ENCODE results near the gene DDO. TPM values are rescaled to one million over a fixed set of nuclear protein-coding genes. Genes with fewer than 3 reads are reported as not detected.

Gene DDO
- polyA plus RNA-seq, 1 donor (not counting 4 experiments of a cell fraction or from before 2014, with no cell fraction given) = not detected

GRCh38 chr6:110360676-110361075, 54.7 kb downstream of the DDO start:
- Histone ChIP-seq H3K9me3 (ENCODE audit: control insufficient read depth, low read depth, low read length) (no peaks in the 10 kb centered on the region), H3K9ac (ENCODE audit: control insufficient read depth, extremely low read depth, insufficient read depth, low read length) (no peak overlapping the region), H3K4me3 (ENCODE audit: control insufficient read depth in 2 of 3, extremely low read depth in 1 of 3, insufficient read depth in 2 of 3, low read depth in 1 of 3, low read length in 3 of 3) (no peak overlapping the region), H2AFZ (ENCODE audit: control insufficient read depth, low read length) (no peak overlapping the region), H3K4me2 (ENCODE audit: control insufficient read depth, extremely low read depth, insufficient read depth, low read depth, low read length) (no peak overlapping the region), H3K36me3 (ENCODE audit: control insufficient read depth in 2 of 2, extremely low read depth in 1 of 2, insufficient read depth in 2 of 2, low read length in 2 of 2) (no peaks in the 10 kb centered on the region), H3K27me3 (ENCODE audit: control insufficient read depth, extremely low read depth, insufficient read depth, low read length) (peaks cover 60% of the 10 kb centered on the region), H4K20me1 (ENCODE audit: control insufficient read depth, extremely low read depth, insufficient read depth, low read length) (no peaks in the 10 kb centered on the region), H3K27ac (ENCODE audit: control insufficient read depth, insufficient read depth, low read length) (no peak overlapping the region), H3K79me2 (ENCODE audit: control insufficient read depth, insufficient read depth, low read length) (no peaks in the 10 kb centered on the region), H3K9me1 (ENCODE audit: control insufficient read depth, extremely low read depth, insufficient read depth, low read length) (no peaks in the 10 kb centered on the region), H3K4me1 (ENCODE audit: control insufficient read depth, extremely low read depth, insufficient read depth, low read length) (no peaks in the 10 kb centered on the region)
- TF ChIP-seq EZH2 (IDR thresholded peaks at IDR 0.05; ENCODE audit: low read length) = no peak
- TF ChIP-seq CTCF (optimal IDR thresholded peaks at IDR 0.05 in 1 of 3, IDR thresholded peaks at IDR 0.05 in 1 of 3, conservative IDR thresholded peaks at IDR 0.05 in 1 of 3; ENCODE audit: extremely low read depth in 1 of 3, insufficient read depth in 2 of 3, low read length in 3 of 3) = no peak
- FAIRE-seq = no peak
- no peak for DNase-seq (ENCODE audit: low read depth, low spot score)
- dilution Hi-C loops (cut with MboI; ENCODE audit: extremely low pct_ligation_motif_present, low sequenced_read_pairs) = no loop called here

DNA sequence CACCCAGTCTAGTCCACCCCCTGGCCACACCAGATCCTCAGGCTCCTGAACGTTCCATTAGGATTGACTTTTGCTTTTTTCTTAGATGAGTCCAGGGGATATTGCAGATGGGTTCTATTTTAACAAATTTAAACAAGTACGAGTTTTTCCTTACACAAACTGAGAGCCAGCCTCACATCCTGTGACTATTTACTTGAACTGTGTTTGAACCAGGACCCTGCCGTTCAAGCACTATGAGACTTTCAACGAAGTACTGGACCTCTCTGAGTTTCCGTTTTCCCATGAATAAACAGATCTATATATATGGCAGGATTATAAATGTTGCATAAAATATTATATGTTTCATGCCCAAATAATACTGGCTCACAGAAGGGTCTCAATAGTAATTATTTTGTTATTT, 55.8 kb downstream of the DDO start:
- FAIRE-seq (no peak), DNase-seq (ENCODE audit: low read depth, low spot score) (no peak)
- no peak overlapping the region for H3K27ac ChIP-seq (ENCODE audit: control insufficient read depth, insufficient read depth, low read length)
- H3K4me1 ChIP-seq (ENCODE audit: control insufficient read depth, extremely low read depth, insufficient read depth, low read length) = no peaks in the 10 kb centered on the region
- peaks cover 59% of the 10 kb centered on the region for H3K27me3 ChIP-seq (ENCODE audit: control insufficient read depth, extremely low read depth, insufficient read depth, low read length)
- H3K9me1 ChIP-seq (ENCODE audit: control insufficient read depth, extremely low read depth, insufficient read depth, low read length) = no peaks in the 10 kb centered on the region
- no peaks in the 10 kb centered on the region for H3K9me3 ChIP-seq (ENCODE audit: control insufficient read depth, low read depth, low read length)
- H3K9ac ChIP-seq (ENCODE audit: control insufficient read depth, extremely low read depth, insufficient read depth, low read length) = no peak overlapping the region
- H3K79me2 ChIP-seq (ENCODE audit: control insufficient read depth, insufficient read depth, low read length) = no peaks in the 10 kb centered on the region
- no peak for TF ChIP-seq EZH2 (IDR thresholded peaks at IDR 0.05; ENCODE audit: low read length)
- no peak for TF ChIP-seq CTCF (optimal IDR thresholded peaks at IDR 0.05 in 1 of 3, IDR thresholded peaks at IDR 0.05 in 1 of 3, conservative IDR thresholded peaks at IDR 0.05 in 1 of 3; ENCODE audit: extremely low read depth in 1 of 3, insufficient read depth in 2 of 3, low read length in 3 of 3)
- dilution Hi-C loops (cut with MboI; ENCODE audit: extremely low pct_ligation_motif_present, low sequenced_read_pairs) = no loop called here
- no peak overlapping the region for H2AFZ ChIP-seq (ENCODE audit: control insufficient read depth, low read length)
- no peak overlapping the region for H3K4me3 ChIP-seq (ENCODE audit: control insufficient read depth in 2 of 3, extremely low read depth in 1 of 3, insufficient read depth in 2 of 3, low read depth in 1 of 3, low read length in 3 of 3)
- H3K4me2 ChIP-seq (ENCODE audit: control insufficient read depth, extremely low read depth, insufficient read depth, low read depth, low read length) = no peak overlapping the region
- H3K36me3 ChIP-seq (ENCODE audit: control insufficient read depth in 2 of 2, extremely low read depth in 1 of 2, insufficient read depth in 2 of 2, low read length in 2 of 2) = no peaks in the 10 kb centered on the region
- H4K20me1 ChIP-seq (ENCODE audit: control insufficient read depth, extremely low read depth, insufficient read depth, low read length) = no peaks in the 10 kb centered on the region
